NCI-H1436 treated with DMSO at 0.1 percent for 48 hours (cell line): ENCODE measurements around the gene AJUBA.

Experiments
- DNase-seq: peaks from one replicate; lab custom pipeline; 2025; lab: John Stamatoyannopoulos, UW

The AJUBA gene

DNA sequence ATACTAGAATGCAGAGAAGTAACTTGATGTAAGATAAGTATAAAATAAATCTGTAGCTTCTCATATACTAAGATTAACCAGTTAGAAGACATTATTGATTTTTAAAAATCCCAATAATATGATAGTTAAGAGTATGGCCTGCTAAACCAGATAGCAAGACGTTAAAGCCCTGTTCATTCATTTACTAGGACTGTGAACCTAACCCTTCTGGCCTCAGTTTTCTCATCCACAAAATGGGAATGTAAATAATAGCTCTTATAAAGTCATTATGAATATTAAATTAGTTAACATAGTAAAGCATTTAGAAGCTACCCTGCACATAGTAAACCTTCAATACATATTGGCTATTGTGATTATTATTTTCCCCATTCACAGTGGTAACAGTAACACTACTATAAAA lies 47.2 kb downstream of the AJUBA start:
- no peak for DNase-seq

DNA sequence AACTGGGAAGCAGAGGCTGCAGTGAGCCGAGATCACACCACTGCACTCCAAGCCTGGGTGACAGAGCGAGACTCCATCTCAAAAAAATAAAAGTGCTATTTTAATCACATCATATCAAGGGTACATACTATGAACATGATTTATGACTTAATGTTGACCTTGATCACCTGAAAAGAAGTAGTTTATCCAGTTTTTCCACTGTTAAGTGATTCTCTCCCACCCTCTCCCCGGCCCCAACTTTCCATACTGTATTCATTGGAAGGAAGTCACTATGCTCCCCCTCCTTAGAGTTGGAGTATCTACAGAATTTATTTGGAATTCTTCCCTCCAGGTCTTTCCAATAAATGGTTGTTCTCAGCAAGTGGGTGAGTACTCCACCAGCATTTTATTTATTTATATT lies 50.2 kb downstream of the AJUBA start:
- no peak for DNase-seq

DNA sequence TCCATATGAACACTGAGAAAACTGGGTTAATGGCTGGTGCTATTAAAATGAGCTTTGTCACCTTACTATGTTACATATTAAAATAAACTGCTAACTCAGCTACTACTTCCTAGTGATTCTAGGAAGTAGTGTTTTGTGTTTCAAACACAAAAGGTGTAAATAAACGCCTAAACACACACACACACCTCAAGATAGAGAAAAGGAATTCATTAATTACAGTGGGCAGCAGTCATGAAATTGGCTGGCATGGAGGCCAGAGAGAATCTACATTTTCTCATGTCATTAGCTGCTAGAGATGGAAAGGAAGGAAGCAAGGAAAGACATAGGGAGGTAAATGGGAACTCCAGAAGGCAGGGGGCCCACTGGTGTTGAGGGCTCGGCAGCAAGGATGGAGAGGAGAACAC lies 52.4 kb downstream of the AJUBA start:
- DNase-seq: no peak

DNA sequence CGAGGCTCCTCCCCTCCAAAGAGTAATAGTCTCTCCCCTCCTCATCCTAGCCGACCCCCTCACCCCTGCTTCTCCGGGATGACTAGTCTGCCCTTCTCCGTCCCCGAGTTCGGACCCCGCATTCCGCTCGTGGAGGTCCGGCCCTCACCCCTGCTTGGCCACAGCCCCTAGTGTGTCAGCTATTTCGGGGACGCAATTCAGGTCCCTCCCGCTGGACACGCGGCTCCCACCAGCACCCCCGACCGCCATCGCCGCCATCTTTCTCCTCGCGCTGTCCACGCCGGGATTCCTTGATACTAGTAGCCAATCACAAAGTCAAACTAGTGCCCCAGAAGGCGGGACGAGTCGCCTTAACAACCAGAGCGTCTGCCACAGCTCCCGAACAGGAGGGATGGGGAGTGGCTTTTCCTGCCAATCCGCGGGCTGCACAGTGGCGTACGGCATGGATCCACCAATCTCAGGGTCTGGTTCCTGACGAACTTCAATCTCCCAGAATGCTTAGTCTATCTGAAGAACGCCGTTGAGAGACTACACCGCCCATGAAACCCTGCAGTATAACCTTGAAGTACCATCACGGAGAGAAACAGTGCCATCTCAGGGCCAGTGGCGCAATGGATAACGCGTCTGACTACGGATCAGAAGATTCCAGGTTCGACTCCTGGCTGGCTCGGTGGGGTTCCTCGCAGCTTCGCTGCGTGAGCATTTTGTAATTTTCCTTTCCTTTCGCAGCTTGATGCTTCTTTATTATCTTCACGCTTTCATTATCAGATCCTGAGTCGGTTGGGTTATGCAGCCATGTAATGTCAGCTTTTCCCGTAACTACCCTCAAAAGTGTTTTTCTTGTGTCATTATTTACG lies 53.0 kb downstream of the AJUBA start, which contains the start of gene PRMT5:
PRMT5 (minus strand) TSS at position 273 of the 857 bp plus-strand sequence; CDS start at position 258, 15 bp downstream.
- peak; percentile 97 for DNase-seq

DNA sequence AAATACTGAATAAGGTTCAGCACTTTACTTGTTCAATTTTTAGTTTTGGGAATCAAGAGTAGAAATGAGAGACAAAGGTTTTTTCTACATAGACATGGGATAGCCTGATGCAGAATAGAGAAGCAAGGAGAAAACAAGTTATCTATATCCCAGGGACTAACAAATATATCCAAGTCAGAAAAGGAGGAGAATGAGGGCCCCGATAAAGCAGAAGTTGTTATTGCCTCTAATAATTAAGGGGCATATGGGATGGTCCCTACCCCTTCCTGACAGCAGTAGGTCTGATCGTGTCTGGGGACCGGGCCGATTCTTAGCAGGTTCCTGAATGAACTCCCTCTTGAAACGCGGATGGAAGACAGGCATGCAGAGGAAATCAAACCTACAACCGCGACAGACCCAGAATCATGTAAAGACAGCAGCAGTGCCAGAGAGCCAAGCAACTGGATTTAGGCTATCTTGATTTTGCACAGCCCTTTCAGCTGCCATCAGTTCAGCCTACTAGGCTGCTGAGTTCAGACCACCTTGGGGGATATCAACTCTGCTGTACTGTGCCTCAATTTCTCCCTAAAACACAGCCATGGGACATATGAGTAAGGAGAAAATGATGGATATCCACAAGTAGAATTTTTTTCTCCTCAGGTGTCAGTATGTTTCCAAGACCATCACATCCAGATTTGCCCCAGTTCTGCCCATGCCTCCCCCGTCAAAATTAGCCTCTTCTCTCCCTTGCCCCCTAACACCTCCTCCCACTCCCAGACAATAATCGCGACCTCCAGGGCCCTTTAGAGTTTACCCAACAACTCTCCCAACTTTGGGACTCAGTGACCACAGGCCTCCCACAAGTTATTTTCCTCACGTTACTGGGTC lies 53.9 kb downstream of the AJUBA start:
- no peak for DNase-seq

DNA sequence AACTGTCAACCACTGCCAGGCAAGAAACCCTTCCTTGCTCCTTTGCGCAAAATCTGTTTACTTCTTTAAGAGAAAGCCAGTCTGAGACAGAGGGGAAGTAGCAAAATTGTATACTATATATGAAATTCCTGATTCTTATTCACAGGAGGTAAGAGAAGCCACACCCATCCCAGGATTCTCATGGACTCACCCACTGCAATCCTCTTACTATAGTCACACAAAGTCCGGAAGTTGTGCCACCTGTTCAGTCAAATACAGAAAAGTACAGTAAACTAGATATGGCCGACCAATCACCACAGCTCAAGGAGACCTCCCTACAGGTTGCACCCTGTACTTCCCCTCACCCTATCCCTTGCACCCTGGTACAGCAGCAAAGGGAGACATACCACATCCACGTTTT lies 56.0 kb downstream of the AJUBA start:
- no peak for DNase-seq

DNA sequence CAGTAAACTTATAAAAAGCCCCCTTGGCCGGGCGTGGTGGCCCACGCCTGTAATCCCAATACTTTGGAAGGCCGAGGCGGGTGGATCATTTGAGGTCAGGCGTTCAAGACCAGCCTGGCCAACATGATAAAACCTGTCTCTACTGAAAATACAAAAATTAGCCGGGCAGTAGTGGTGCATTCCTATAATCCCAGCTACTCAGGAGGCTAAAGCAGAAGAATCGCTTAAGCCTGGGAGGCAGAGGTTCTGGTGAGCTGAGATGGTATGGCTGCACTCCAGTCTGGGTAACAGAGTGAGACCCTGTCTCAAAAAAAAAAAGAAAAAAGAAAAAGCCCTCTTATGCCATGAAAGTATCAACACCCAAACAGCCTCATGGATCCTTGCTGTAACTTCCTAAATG lies 56.8 kb downstream of the AJUBA start:
- no peak for DNase-seq

DNA sequence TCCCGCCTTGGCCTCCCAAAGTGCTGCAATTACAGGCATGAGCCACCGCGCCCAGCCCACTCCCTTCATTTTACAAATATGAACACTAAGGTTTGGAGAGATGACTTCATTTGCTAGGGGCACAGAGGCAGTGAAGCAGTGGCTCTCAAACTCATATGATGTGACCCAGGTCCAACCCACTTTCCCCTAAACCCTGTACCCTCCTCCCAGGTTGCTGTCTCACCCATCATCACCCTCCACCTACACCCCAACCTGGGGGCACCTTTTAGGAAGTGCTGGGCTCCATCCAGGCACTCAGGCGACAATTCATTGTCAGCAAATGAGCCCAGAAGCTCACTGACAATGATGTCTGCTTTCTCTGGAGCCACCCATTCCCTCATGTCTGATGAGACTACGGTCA lies 58.6 kb downstream of the AJUBA start:
- no peak for DNase-seq

DNA sequence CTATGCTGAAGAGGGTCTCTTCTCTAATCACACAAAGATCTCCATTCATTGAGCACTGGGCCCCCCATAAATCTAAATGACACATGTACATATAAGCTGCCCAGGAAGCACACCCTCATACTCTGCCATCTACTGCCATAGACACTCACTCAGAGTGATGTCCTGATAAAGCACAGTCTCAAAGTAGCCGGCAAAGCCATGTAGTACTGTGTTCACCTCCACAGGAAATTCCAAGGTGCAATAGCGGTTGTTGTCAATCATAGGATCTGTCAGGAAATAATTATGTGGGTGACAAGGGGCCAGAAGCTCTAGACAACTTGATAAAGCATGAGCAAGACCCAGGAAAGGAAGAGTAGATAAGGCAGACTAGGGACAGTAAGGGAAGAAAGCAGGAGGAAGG lies 60.1 kb downstream of the AJUBA start:
- no peak for DNase-seq
